IPS-18c (cell line): ENCODE results near the gene EFNA2.

Experiments
- H3K4me3 ChIP-seq: 2 replicates; pipeline ENCODE4 v1.7.0; 2013; ENCODE audit warnings: low read depth, mild to moderate bottlenecking, low read length, moderate library complexity; ENCODE audit not compliant: insufficient read depth
- H3K9me3 ChIP-seq: one replicate; pipeline ENCODE4 v1.6.1; 2013; ENCODE audit warnings: mild to moderate bottlenecking, low read length, moderate library complexity; ENCODE audit not compliant: control insufficient read depth, insufficient read depth

The EFNA2 gene

GRCh38 chr19:1275976-1276627, 9.6 kb upstream of the EFNA2 start:
- Histone ChIP-seq H3K9me3 (no peaks in the 10 kb centered on the region), H3K4me3 (peak overlapping the region; percentile 89)

GRCh38 chr19:1276628-1277022, 9.0 kb upstream of the EFNA2 start:
- H3K4me3 ChIP-seq: peak overlapping the region; percentile 89; the same call in 1 of the 2 replicates
- H3K9me3 ChIP-seq: no peaks in the 10 kb centered on the region

- no peak overlapping the region for H3K4me3 ChIP-seq
Measured at GRCh38 chr19:1277061-1277460, 8.6 kb upstream of the EFNA2 start.

GRCh38 chr19:1278074-1278473, 7.6 kb upstream of the EFNA2 start:
- H3K4me3 ChIP-seq: no peak overlapping the region
- H3K9me3 ChIP-seq: no peaks in the 10 kb centered on the region

More at GRCh38 chr19:1277061-1277460, 8.6 kb upstream of the EFNA2 start:
- H3K9me3 ChIP-seq: no peaks in the 10 kb centered on the region

- H3K9me3 ChIP-seq: no peaks in the 10 kb centered on the region
- H3K4me3 ChIP-seq: no peak overlapping the region
Measured at GRCh38 chr19:1278713-1279660, 6.7 kb upstream of the EFNA2 start.

GRCh38 chr19:1279782-1280341, 5.8 kb upstream of the EFNA2 start:
- Histone ChIP-seq H3K9me3 (no peaks in the 10 kb centered on the region), H3K4me3 (no peak overlapping the region)

GRCh38 chr19:1280636-1281568, 4.8 kb upstream of the EFNA2 start:
- no peak overlapping the region for H3K4me3 ChIP-seq

GRCh38 chr19:1281569-1282287, 3.9 kb upstream of the EFNA2 start:
- no peaks in the 10 kb centered on the region for H3K9me3 ChIP-seq
- no peak overlapping the region for H3K4me3 ChIP-seq

More at GRCh38 chr19:1280636-1281568, 4.8 kb upstream of the EFNA2 start:
- H3K9me3 ChIP-seq: no peaks in the 10 kb centered on the region

- H3K4me3 ChIP-seq: no peak overlapping the region
- no peaks in the 10 kb centered on the region for H3K9me3 ChIP-seq
Measured at GRCh38 chr19:1282588-1283206, 3.0 kb upstream of the EFNA2 start.

GRCh38 chr19:1283207-1283916, 2.3 kb upstream of the EFNA2 start:
- Histone ChIP-seq H3K4me3 (no peak overlapping the region), H3K9me3 (no peaks in the 10 kb centered on the region)

- H3K9me3 ChIP-seq: no peaks in the 10 kb centered on the region
- no peak overlapping the region for H3K4me3 ChIP-seq
Measured at GRCh38 chr19:1283917-1284292, 1.8 kb upstream of the EFNA2 start.

- no peaks in the 10 kb centered on the region for H3K9me3 ChIP-seq
- H3K4me3 ChIP-seq: no peak overlapping the region
Measured at GRCh38 chr19:1284293-1284978, 1.2 kb upstream of the EFNA2 start.

- H3K9me3 ChIP-seq: no peaks in the 10 kb centered on the region
- H3K4me3 ChIP-seq: peak overlapping the region; percentile 31; the same call in 1 of the 2 replicates
Measured at GRCh38 chr19:1284979-1285736, 515 bp upstream of the EFNA2 start.

- H3K4me3 ChIP-seq: peak overlapping the region; percentile 55
Measured at GRCh38 chr19:1286487-1287353, 1.0 kb downstream of the EFNA2 start.

More at GRCh38 chr19:1286487-1287353, 1.0 kb downstream of the EFNA2 start:
- no peaks in the 10 kb centered on the region for H3K9me3 ChIP-seq
